Measurements from ENCODE around the gene MAPK12.

The MAPK12 gene

GRCh38 chr22:50285568-50286229 is 24.2 kb upstream of the MAPK12 start:
- Histone ChIP-seq H3K4me1 (ENCODE audit: insufficient read depth, low read length, poor library complexity, severe bottlenecking) (no peaks in the 10 kb centered on the region), H3K9ac (ENCODE audit: low read depth, low read length, poor library complexity, severe bottlenecking) (no peak overlapping the region), H4K20me1 (ENCODE audit: insufficient read depth, low read length, poor library complexity, severe bottlenecking) (no peaks in the 10 kb centered on the region), H2AFZ (ENCODE audit: low read length) (no peak overlapping the region), H3K27me3 (ENCODE audit: insufficient read depth, low read length, poor library complexity, severe bottlenecking) (no peaks in the 10 kb centered on the region), H3K79me2 (ENCODE audit: insufficient read depth, low read length) (no peaks in the 10 kb centered on the region), H3F3A (ENCODE audit: low read depth) (no peaks in the 10 kb centered on the region), H3K4me3 (ENCODE audit: low read length, poor library complexity, severe bottlenecking) (no peak overlapping the region), H3K36me3 (ENCODE audit: insufficient read depth, low read length) (peaks cover 9% of the 10 kb centered on the region; the same call in 1 of the 2 replicates), H3K9me3 (ENCODE audit: insufficient read depth, low read depth, low read length) (no peaks in the 10 kb centered on the region), H3K4me2 (ENCODE audit: low read depth, low read length, poor library complexity, severe bottlenecking) (no peak overlapping the region), H3K9me2 (replicated peaks; ENCODE audit: low read depth, low read length) (no peaks in the 10 kb centered on the region)
- TF ChIP-seq EZH2phosphoT487 (IDR thresholded peaks at IDR 0.05; ENCODE audit: borderline replicate concordance) (no peak), CTCF (conservative IDR thresholded peaks at IDR 0.05; ENCODE audit: low read length) (no peak)

GRCh38 chr22:50284479-50284878 is 23.0 kb upstream of the MAPK12 start:
- Histone ChIP-seq H4K20me1 (ENCODE audit: insufficient read depth, low read length, poor library complexity, severe bottlenecking) (no peaks in the 10 kb centered on the region), H3K9me3 (ENCODE audit: insufficient read depth, low read depth, low read length) (no peaks in the 10 kb centered on the region), H3K36me3 (ENCODE audit: insufficient read depth, low read length) (peaks cover 4% of the 10 kb centered on the region; the same call in 1 of the 2 replicates), H3K9ac (ENCODE audit: low read depth, low read length, poor library complexity, severe bottlenecking) (no peak overlapping the region), H2AFZ (ENCODE audit: low read length) (no peak overlapping the region), H3K27me3 (ENCODE audit: insufficient read depth, low read length, poor library complexity, severe bottlenecking) (no peaks in the 10 kb centered on the region), H3F3A (ENCODE audit: low read depth) (no peaks in the 10 kb centered on the region), H3K4me3 (ENCODE audit: low read length, poor library complexity, severe bottlenecking) (no peak overlapping the region), H3K9me2 (replicated peaks; ENCODE audit: low read depth, low read length) (no peaks in the 10 kb centered on the region), H3K79me2 (ENCODE audit: insufficient read depth, low read length) (no peaks in the 10 kb centered on the region), H3K4me2 (ENCODE audit: low read depth, low read length, poor library complexity, severe bottlenecking) (no peak overlapping the region), H3K4me1 (ENCODE audit: insufficient read depth, low read length, poor library complexity, severe bottlenecking) (no peaks in the 10 kb centered on the region)
- TF ChIP-seq CTCF (conservative IDR thresholded peaks at IDR 0.05; ENCODE audit: low read length) (no peak), EZH2phosphoT487 (IDR thresholded peaks at IDR 0.05; ENCODE audit: borderline replicate concordance) (no peak)

- Histone ChIP-seq H3K36me3 (ENCODE audit: insufficient read depth, low read length) (no peaks in the 10 kb centered on the region; the same call in 1 of the 2 replicates), H3F3A (ENCODE audit: low read depth) (no peaks in the 10 kb centered on the region)
These were observed 22.3 kb upstream of the MAPK12 start for GRCh38 chr22:50283821-50284220.

More at GRCh38 chr22:50283821-50284220, 22.3 kb upstream of the MAPK12 start:
- no peak overlapping the region for H2AFZ ChIP-seq (ENCODE audit: low read length)
- no peaks in the 10 kb centered on the region for H3K27me3 ChIP-seq (ENCODE audit: insufficient read depth, low read length, poor library complexity, severe bottlenecking)
- no peaks in the 10 kb centered on the region for H3K9me3 ChIP-seq (ENCODE audit: insufficient read depth, low read depth, low read length)
- H3K4me2 ChIP-seq (ENCODE audit: low read depth, low read length, poor library complexity, severe bottlenecking): no peak overlapping the region
- TF ChIP-seq CTCF (conservative IDR thresholded peaks at IDR 0.05; ENCODE audit: low read length) (no peak), EZH2phosphoT487 (IDR thresholded peaks at IDR 0.05; ENCODE audit: borderline replicate concordance) (no peak)
- H3K9me2 ChIP-seq (replicated peaks; ENCODE audit: low read depth, low read length): no peaks in the 10 kb centered on the region
- no peak overlapping the region for H3K4me3 ChIP-seq (ENCODE audit: low read length, poor library complexity, severe bottlenecking)
- no peaks in the 10 kb centered on the region for H3K4me1 ChIP-seq (ENCODE audit: insufficient read depth, low read length, poor library complexity, severe bottlenecking)
- H4K20me1 ChIP-seq (ENCODE audit: insufficient read depth, low read length, poor library complexity, severe bottlenecking): no peaks in the 10 kb centered on the region
- H3K79me2 ChIP-seq (ENCODE audit: insufficient read depth, low read length): no peaks in the 10 kb centered on the region
- H3K9ac ChIP-seq (ENCODE audit: low read depth, low read length, poor library complexity, severe bottlenecking): no peak overlapping the region
